ENCODE data around the gene AGAP1. TPM values are rescaled to one million over a fixed set of nuclear protein-coding genes. Genes with fewer than 3 reads are reported as not detected.

AGAP1 gene
- 43.3 and 47.2 TPM in 2 replicates for total RNA-seq
- long read RNA-seq, partial matches to known transcripts, result 3 of 22 reads
- long read RNA-seq, other reads (novel, unspliced or antisense), result 19 of 22 reads

DNA sequence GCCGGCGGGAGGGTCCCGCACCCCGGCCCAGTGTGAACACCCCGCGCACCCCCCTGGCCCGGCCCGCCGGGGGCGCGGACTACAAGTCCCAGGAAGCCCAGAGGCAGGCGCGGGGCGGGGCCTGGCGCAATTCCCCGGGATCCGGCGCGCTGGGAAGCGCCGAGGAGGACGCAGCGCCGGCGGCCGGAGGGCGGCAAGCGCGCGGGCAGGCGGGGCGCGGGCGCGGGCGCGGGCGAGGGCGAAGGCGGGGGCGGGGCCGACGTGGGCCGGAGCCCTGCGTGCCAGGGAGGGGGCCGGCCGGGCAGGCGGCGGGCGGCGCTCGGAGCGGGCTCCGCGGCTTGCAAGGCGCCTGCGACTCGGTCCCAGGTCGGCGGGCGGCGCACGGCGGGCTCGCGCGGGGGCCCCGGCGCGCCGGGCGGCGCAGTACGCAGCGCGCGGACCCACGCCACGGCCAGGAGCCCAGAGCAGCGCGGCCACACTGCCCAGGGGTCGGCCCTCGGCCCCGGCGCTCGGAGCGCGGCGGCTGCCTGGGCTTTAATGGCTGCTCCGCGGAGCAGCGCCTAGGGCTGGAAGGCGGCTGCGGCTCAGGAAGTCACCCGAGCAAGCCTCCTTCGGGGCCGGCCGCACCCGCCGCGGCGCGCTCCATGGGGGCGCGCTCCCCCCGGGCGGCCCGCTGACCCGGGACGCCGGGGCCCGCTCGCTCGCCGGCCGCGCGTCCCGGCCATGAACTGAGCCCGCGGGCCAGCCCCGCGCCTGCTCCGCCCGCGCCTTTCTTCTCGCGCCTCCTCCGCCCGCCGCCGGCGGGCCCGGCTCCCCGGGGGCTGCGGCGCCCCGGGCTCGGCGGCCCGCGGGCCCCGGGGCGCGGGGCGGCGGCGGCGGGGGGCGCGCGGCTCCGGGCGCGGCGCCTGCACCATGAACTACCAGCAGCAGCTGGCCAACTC is at the start of gene AGAP1:
Gene AGAP1 (plus strand): TSS at position 269 of the 941 bp plus-strand sequence.
- TF ChIP-seq, protein P1, sequence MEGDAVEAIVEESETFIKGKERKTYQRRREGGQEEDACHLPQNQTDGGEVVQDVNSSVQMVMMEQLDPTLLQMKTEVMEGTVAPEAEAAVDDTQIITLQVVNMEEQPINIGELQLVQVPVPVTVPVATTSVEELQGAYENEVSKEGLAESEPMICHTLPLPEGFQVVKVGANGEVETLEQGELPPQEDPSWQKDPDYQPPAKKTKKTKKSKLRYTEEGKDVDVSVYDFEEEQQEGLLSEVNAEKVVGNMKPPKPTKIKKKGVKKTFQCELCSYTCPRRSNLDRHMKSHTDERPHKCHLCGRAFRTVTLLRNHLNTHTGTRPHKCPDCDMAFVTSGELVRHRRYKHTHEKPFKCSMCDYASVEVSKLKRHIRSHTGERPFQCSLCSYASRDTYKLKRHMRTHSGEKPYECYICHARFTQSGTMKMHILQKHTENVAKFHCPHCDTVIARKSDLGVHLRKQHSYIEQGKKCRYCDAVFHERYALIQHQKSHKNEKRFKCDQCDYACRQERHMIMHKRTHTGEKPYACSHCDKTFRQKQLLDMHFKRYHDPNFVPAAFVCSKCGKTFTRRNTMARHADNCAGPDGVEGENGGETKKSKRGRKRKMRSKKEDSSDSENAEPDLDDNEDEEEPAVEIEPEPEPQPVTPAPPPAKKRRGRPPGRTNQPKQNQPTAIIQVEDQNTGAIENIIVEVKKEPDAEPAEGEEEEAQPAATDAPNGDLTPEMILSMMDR (IDR thresholded peaks at IDR 0.05; ENCODE audit: unreplicated experiment), result no peak
- Mint-ChIP-seq H3K27ac (peak within 1 kb of the TSS; percentile 87), H3K4me3 (ENCODE audit: low read depth) (peak within 1 kb of the TSS; percentile 85), H3K4me1 (ENCODE audit: low read depth) (peaks cover 19% of the 10 kb centered on the region), H3K9me3 (ENCODE audit: low read depth) (peaks cover 3% of the 10 kb centered on the region), H3K36me3 (ENCODE audit: insufficient read depth) (no peaks in the 10 kb centered on the region), H3K27me3 (peaks cover 13% of the 10 kb centered on the region)
- DNase-seq (ENCODE audit: low spot score, unreplicated experiment), result peak; percentile 83

GRCh38 chr2:235444101-235444597 is 49.7 kb upstream of the AGAP1 start:
- H3K27ac Mint-ChIP-seq, result peak overlapping the region; percentile 6
- H3K27me3 Mint-ChIP-seq, result peaks cover 2% of the 10 kb centered on the region
- TF ChIP-seq, protein P1 (IDR thresholded peaks at IDR 0.05; ENCODE audit: unreplicated experiment), result no peak
- no peak overlapping the region for H3K4me3 Mint-ChIP-seq (ENCODE audit: low read depth)
- peaks cover 8% of the 10 kb centered on the region for H3K9me3 Mint-ChIP-seq (ENCODE audit: low read depth)
- no peaks in the 10 kb centered on the region for H3K4me1 Mint-ChIP-seq (ENCODE audit: low read depth)
- DNase-seq (ENCODE audit: low spot score, unreplicated experiment), result no peak
- H3K36me3 Mint-ChIP-seq (ENCODE audit: insufficient read depth), result no peaks in the 10 kb centered on the region

- TF ChIP-seq, protein P1 (IDR thresholded peaks at IDR 0.05; ENCODE audit: unreplicated experiment), result no peak
- peaks cover 8% of the 10 kb centered on the region for H3K9me3 Mint-ChIP-seq (ENCODE audit: low read depth)
- no peak overlapping the region for H3K4me3 Mint-ChIP-seq (ENCODE audit: low read depth)
- peaks cover 3% of the 10 kb centered on the region for H3K4me1 Mint-ChIP-seq (ENCODE audit: low read depth)
- no peak for DNase-seq (ENCODE audit: low spot score, unreplicated experiment)
- no peaks in the 10 kb centered on the region for H3K27me3 Mint-ChIP-seq
- no peak overlapping the region for H3K27ac Mint-ChIP-seq
- H3K36me3 Mint-ChIP-seq (ENCODE audit: insufficient read depth), result no peaks in the 10 kb centered on the region
These were observed 48.7 kb upstream of the AGAP1 start for GRCh38 chr2:235445116-235445515.

DNA sequence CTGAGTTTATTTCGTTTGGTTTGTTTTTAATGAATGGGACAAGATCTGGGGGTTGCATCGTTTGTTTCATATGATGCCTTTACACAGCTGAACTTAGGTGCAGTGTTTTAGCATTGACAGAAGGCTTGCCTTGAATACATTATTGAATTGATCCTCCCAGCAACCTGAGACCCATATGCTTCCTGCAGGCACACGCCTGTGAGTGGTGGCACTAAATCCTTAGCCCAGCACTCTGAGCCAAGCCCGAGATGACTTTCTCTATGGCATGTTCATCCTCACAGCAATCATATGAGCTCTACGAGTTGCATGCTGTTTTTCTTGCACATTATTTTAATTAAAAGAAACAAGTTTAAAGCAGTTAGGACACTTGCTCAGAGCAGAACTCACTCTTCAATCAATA is 47.8 kb upstream of the AGAP1 start:
- Mint-ChIP-seq H3K27ac (no peak overlapping the region), H3K9me3 (ENCODE audit: low read depth) (peaks cover 8% of the 10 kb centered on the region), H3K27me3 (no peaks in the 10 kb centered on the region), H3K4me3 (ENCODE audit: low read depth) (no peak overlapping the region), H3K36me3 (ENCODE audit: insufficient read depth) (no peaks in the 10 kb centered on the region), H3K4me1 (ENCODE audit: low read depth) (peaks cover 3% of the 10 kb centered on the region)
- TF ChIP-seq, protein P1 (IDR thresholded peaks at IDR 0.05; ENCODE audit: unreplicated experiment), result no peak
- no peak for DNase-seq (ENCODE audit: low spot score, unreplicated experiment)

- no peaks in the 10 kb centered on the region for H3K36me3 Mint-ChIP-seq (ENCODE audit: insufficient read depth)
- peaks cover 8% of the 10 kb centered on the region for H3K9me3 Mint-ChIP-seq (ENCODE audit: low read depth)
- peaks cover 3% of the 10 kb centered on the region for H3K4me1 Mint-ChIP-seq (ENCODE audit: low read depth)
- H3K27ac Mint-ChIP-seq, result no peak overlapping the region
- TF ChIP-seq, protein P1 (IDR thresholded peaks at IDR 0.05; ENCODE audit: unreplicated experiment), result no peak
- H3K4me3 Mint-ChIP-seq (ENCODE audit: low read depth), result no peak overlapping the region
- no peaks in the 10 kb centered on the region for H3K27me3 Mint-ChIP-seq
- no peak for DNase-seq (ENCODE audit: low spot score, unreplicated experiment)
These were observed 46.6 kb upstream of the AGAP1 start for GRCh38 chr2:235447210-235447609.

Measured in progenitor cell of endocrine pancreas (in vitro differentiated cells).